ENCODE results near the gene DHRS3.

The DHRS3 gene

DNA sequence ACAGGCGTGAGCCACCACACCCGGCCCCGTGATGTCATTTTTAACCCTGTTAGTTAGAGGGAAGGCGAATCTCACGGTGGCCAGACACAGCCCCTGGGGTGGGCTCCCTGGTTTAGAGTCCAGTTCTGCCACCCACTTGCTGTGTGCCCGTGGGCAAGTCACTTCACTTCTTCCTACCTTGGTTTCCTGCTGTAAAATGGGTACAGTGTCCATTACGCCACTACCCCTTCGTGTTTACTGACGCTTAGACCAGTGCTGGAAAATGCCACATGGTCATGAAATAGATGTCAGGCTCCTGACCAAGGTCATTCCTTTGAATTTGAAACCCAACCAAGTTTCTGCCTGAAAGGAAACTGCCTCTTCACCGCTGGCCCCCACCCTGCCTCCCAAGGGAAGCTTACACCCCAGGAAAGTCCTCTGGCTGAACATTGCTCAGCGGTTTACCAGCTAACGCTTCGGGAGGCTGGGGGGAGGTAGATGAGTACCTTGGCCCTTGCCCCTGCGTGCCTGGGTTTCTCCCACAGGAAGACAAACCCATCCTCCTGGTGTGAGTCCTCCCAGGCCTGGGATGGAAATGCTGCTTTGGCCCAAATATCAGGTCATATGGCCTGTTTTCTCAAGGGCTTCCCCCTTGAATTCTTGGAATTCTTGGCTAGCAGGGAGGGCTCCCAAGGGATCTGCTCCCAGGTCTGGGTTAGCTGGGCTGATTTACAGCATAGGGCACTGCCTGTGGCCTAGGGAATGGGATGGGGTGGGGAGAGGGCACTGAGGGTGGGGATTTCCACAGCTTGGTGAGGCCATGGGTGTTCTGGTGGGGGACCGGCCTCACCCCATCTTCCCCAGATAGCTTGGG, 18.3 kb upstream of the DHRS3 start:
- DNase-seq: no peak

DNA sequence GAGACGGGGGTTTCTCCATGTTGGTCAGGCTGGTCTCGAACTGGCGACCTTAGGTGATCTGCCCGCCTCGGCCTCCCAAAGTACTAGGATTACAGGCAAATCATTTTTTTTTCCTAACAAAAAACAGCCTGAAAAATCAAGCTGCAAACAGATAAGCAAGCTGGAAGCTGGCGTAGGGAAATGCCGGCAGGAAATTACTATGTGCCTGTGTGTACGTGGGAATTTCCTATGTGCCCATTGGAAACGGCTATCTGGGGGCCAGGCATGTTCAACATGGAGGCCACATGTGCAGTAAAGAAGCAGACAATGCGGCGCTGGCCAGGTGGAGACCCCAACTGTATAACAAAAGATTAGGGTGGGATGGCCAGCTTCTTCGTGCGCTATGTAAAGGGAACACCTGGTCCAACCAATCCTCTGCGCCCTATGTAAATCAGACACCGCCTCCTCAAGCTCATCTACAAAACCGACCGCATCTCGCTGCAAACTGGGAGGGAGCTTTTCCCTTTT, 16.7 kb upstream of the DHRS3 start:
- no peak for DNase-seq

DNA sequence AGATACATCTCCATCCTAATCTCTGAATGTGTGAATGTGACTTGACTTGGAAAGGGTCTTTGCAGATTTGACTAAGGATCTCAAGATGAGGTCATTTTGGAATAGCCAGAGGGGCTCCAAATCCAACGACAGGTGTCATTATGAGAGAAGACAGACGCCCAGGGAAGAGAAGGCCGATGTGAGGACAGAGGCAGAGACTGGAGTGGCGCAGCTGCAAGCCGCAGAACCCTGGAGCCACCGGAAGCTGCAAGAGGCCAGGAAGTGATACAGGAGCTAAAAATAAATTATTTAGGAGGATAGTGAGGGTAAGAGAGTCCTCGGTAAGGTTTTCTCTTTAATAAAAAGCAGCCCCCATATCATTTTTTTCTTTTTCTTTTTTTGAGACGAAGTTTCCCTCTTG, 16.1 kb upstream of the DHRS3 start:
- no peak for DNase-seq

DNA sequence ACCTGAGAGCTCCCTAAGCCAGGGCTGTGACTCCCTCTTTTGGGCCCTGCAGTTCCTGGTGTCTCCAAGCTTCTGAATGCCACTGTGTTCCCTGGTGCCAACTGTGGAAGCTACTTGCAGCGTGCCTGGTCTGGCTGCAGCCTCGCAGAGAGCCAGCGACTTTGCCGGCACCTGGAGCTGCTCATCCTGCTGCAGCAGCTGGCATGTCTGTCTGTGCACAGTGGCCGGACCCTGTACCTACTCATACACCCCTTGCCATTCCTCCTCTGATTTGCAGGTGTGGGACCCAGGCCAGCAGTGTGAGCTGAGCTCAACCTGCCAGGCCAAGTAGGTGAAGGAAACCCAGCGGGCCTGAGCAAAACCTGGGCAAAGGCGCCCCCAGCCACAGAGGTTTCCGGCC, 13.6 kb upstream of the DHRS3 start:
- DNase-seq: no peak

DNA sequence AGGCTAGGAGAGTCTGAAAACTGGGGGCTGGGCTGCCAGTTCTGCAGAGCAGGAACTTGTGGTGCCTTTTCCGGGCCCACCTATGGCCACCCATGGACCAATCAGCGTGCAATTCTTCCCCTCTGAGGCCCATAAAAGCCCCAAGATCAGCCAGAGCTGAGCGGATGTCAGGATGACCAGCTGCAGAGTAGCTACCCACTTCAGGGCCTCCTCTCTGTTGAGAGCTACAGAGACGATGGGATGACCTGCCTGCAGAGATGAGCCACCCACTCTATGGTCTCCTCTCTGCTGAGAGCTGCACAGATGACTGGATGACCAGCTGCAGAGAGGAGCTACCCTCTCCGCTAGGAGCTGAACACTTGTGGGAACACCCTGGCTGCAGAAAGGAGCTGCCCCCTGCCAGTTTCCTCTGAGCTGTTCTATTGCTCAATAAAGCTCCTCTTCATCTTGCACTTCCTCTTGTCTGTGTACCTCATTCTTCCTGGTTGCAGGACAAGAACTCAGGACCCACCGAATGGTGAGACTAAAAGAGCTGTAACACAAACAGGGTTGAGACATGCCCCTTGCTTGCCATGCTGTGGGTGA, 13.0 kb upstream of the DHRS3 start:
- DNase-seq: no peak

DNA sequence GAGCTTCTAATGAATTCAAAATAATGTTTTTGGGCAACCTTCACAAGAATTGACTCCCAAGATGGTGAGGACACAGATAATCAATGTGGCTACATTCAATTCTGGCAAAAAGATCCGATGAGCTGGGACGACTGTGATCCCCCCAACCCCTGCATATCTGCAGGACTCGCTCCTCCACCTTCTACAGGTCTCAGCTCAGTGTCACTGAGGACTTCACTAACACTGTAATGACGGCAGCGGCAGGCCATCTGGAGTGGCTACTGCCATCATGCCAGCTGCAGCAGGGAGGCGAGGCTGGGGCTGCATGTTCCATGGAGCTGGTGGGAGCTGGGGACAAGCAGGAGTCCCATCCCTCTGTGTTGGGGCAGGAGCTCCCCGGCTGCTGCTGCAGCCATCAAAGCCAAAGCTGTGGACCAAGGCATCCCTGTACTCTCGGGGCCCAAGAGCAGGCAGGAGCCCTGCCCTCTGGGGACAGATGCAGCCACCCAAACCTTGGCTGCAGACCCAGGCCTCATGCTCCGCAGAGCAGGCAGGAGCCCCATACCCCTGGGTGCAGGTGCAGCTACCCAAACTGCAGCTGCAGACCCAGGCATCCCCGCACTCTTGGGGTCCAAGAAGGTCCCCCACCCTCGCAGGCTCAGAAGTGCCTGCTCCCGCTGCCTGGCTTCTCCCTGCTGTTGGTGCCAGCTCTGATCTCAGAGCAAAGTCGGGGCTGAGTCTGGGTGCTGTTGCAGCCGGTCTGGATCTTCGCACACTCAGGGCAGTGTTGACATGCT, 12.2 kb upstream of the DHRS3 start:
- DNase-seq: no peak

DNA sequence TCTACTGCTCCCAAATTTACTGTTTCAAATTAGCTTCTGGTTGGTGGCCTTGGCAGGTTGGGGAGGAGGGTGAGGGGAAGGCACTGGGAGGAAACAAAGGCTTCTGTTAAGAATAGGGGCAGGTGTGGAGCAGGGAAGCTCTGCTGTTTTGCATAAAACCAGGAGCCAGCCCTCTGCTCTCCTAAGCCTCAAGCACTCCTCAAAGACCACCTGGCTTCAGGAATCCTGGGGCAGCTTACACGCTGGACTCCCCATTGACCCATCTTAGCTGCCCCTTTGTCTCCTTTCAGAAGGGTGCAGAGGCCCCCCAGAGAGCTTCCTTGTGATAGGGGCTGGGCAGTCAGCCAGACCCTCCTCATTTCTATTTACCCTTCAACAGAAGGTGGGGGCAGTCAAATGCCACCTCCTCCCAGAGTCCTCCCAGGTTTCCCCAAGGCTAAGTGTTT, 11.5 kb upstream of the DHRS3 start:
- DNase-seq: no peak

DNA sequence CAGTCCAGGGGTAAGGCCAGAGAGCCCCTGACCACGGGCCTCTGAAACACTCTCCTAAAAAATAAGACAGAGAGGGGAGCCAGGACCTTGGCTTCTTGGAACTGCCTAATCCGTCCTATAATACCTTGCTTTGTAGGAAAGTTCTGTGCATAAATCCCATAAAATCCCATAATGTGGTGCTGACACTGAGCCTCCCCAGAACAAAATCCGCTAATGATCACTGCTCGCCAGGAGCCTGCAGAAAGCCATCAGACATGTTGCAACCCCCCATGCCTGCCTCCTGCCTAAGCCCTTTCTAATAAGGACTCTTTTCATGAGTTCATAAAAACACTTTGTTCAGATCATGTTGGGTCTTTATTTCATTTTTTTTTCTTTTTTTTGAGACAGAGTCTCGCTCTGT, 9.3 kb upstream of the DHRS3 start:
- no peak for DNase-seq

DNA sequence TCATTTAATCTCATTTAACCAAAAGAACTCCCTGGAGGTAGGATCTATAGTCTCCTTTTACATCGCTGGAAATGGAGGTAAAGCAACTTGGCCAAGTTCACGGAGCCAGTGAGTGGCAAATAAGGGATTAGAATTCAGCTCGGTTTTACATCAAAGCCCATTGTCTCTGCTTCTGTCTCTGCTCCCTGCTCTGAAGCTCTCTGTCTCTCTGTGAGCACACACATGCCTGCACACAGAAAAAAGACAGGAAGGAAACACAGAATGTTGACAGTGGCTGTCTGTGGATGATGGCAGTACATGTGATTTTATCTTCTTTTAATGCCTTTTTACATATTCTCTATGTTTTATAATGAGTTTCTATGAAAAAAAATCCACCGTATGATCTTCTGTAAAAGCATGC, 8.9 kb upstream of the DHRS3 start:
- no peak for DNase-seq

DNA sequence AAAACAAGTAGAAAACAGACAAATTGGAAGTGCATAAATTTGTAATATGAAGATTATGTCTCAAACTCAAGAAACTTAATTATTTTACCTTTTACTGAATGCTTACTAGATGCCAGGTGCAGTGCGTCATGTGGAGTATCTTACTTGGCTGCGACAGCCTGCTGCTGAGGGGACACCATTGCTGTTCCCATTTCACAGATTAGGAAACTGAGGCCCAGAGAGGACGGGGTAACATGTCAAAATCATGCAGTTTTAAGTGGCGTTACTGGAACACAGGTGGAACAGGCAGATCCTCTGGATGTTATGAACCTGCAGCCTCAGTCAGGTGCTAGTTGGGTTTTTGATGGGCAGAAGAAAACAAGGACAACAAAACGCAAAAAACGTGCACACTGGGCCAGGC, 7.3 kb upstream of the DHRS3 start:
- no peak for DNase-seq

DNA sequence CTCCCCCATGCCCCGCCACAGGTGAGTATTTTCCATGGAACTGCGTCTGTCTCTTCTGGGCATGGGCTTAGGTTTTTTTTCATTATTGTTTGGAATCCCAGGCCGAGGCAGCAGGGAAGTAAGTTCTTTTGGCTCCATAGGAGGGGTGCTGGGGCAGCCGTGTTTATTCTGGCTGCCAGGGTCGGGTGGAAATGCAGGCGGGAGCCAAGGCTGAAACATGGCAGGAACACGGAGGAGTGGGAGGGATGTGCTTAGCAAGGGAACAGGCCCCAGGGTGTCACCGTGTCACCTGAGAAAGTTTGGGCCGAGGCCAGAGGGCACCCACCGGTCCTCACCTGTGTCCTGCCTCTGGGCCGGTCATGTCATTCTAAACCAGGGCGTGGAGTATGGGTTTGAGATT, 4.5 kb upstream of the DHRS3 start:
- DNase-seq: no peak

DNA sequence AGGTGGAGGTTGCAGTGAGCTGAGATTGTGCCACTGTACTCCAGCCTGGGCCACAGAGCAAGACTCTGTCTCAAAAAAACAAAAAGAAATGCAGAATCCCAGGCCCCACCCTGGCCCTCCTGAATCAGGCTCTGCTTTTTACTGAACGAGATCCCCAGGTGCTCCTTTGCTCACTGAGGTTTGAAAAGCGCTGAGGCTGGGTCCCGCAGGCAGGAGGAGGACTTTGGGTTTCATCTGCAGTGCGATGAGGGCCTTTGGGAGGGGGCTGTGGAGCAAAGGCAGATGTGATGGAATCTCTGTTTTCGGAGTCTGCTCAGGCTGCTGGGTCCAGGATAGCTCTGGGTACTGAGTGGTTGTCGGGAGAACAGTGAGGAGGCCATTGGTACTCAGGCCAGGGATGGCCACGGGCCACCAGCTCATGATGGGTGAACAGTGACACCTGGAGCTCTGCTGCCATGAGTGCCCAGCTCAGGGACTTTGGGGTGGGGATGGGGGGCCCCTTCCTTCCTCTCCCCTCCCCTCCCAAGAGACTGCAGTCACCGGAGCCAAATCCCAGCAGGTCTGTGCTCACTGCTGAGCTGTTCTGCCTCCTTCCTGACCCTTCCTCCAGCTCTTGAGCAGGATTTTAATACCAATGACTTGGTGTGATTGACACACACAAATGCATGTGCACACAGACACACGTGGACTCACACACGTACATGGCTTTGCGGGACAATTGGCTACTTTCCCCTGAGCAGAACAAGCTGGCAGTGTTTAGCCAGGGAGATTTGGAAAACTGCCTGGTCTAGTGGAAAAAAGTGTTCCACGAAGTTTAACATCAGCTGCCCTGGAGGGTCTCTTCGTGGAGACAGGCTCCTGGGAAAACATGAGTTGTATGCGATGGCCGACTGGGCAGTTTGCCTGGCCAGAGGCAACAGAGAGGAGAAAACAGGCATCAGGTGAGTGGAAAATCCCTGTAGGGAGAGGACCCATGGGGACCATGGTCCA, 3.6 kb upstream of the DHRS3 start:
- DNase-seq: no peak

DNA sequence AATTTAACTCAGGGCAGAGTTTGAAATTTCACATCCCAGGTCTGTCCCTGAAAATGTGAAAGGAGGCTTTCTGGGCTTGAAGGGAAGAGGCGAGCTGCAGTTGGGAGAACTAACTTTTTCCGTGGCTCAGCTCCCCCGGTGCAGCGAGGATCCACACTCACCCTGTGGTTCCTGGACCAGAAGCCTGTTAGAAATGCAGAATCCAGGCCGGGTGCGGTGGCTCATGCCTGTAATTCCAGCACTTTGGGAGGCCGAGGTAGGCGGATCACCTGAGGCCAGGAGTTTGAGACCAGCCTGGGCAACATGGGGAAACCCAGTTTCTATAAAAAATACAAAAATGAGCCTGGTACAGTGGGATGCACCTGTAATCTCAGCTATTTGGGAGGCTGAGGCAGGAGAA, 2.9 kb upstream of the DHRS3 start:
- DNase-seq: no peak

DNA sequence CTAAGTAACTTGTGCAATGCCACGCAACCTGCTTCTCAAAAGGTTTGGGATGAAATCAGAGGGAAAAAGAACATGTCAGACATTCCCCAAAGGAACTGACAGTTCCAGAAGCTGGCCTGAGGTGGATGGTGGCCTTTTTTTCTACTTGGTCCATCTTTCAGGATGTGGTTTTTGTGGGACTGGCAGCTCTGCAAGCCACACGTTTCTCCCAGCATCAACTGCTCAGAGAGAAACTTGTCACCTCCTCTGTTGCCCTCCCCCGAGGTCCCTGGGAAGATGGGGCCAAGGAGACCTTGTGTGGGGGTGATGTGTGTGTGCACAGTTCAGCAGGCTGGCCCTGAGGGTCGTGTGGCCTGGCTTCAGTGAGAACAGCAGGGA, 2.5 kb upstream of the DHRS3 start:
- DNase-seq: peak; percentile 68

DNA sequence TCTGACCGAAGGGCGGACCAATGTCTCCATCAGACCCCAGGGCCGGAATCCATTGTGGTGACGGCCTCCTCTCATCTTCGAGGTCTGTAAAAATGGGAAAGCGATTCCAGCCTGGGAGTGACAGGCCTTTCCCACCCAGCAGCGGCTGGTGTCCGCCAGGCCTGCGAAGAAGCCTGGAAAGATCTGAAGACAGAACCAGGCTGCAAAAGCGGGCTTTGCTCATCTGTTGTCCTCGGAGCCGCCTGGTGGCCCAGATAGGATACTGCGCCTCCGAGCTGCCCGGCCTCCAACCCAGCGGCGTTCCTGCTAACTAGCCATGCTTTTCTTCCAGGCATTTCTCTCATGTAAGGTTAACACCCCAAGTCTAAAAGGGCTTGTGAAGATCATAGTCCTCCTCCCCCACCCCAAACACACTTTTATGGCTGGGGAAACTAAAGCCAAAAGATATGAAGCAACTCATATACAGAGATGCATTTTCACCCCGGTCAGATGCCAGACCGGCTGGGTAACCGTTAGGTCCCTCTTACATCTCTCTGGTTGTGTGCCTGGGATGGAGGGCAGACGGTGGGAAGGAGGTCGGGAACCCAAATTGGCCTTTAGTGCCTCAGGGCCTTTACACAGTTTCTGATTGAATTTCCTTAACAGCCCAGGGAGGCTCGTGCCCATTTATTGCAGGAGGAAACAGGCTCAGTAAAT, 1.9 kb upstream of the DHRS3 start:
- peak; percentile 84 for DNase-seq

DNA sequence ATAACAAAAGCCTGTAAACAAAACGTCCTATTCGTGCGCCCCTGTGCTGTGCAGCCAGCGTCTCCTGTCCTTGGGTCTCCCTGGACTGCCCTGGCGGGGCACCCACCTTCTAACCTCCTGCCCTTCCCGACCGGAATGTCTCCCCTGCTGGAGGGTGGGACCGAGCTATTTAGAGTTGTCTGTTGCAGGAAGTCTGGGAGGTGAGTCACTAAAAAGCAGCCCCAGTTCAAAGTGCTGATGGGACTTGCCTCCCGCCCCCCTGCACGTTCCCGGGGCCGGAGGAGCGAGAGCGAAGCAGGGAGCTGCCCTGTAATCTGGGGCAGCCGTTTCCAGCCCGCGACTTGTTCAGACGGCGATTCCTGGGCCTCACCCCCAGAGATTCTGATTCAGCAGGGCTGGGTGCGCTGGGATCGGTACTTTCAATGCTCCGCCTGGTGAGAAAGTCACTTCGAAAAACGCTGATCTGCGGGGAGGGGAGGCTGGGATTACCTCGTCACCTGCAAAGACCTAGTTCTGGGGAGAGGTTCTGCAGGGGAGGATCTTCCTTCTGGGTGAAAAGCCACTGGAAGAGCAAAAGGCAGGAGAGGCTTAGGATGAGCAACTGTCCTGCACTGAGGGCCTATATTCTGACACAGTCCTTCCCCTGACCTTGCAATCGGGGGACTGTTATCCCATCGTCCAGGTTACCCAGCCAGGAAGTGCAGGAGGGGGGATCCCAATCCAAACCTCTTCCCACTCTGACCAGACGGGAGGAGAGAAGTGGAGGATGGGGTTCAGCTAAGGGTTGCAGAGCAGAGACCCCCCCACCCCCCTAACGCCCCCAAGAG, 1.2 kb upstream of the DHRS3 start:
- DNase-seq: peak; percentile 59

DNA sequence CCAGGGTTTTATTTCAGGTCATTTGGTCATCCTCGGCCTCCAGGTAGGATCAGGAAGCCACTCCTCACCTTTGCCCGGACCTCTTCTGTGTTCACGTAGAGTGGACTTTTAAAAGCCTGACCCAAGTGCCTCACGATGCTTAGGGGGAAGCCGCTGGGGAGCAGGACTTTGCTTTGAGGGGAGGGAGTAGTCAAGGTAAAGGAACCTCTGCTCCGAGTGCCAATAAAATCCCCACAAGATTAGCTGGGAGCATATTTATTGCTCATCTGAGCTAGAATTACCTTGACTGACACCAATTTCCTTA, 603 bp upstream of the DHRS3 start:
- DNase-seq: no peak

DNA sequence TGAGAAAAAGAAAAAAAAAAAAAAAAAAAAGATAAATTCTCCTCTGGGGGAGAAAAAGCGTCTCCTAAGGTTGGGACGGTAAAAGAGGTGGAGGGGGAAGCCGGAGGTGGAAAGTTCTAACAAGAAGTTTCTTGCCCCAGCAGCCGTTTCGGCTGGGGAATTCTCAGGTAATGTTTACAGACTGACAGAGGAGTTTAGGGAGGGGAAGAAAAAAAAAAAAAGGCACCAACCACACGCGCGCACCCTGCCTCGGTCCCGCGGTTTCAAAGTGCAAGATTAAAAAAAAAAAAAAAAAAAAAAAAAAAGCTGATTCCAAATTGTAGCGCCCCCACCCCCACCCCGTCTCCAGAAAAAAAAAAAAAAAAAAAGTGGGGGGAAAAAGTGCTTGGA, 504 bp downstream of the DHRS3 start:
- no peak for DNase-seq

DNA sequence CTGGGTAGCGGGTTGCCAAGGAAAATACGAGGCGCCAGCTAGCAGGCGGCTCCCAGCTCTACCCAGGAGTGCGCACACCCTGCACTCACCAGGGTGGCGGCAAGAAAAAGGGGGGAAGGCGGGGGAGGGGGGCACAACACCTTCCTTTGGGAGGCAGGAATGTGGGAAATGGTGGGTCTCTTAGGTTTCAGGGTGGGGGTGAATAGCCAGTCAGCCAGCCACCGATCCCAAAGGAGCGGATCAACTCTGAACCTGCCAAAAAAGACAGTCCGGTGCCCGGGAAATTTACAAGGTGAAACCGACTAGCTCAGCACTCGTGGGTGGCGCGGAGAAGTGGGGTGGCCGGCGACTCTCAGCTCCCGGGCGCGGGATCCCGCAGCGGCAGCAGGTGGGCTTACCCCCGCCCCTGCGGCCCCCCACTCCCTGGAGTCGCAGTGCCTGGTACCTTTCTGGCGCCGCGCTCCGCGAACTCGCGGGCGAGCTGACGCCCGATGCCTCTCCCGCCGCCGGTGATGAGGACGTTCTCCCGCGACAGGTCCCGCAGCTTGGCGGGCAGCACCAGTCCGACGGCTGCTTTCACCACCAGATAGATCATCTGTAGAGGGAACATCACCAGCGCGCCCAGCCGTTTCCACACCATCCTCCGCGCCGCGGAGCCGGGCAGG, 1.2 kb downstream of the DHRS3 start:
- DNase-seq: no peak

DNA sequence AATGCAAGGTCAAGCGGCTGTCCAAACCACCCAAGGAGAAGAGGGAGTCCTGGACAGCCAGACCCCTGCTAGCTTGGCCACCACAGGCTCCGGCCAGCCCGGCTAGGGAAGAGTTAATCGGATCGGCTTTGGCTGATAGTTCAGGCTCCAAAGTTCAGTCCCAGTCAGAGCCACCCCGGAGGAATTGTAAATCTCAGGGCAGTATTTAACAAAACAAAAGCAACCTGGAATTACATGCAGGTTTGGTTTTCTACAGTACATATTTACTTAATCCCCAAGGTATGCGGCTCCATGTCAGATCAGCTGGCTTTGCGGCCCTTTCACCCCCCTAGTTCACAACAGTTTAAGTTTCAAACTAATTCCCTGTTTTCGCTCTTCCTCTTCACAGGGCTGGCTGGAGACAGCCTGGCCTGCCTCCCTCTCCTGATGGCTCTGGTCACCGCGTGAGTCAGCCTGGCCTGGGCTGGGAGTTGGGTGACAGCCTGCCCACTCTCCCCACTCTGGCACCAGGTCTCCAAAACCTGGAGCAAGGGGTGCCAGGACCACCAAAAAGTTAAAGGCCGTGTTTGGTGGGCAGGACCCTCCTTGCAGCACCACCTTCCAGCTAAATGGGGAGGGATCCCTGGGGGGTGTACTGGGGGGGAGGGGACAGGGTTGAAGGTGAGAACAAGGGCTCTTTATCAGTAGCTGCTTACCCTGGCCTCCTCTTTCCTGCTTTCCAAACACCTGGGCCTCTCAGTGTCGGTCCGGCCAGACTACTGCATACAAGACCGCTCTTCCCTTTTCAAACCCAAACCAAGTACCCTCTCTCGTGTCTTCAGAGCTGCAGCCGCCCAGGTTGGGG, 1.9 kb downstream of the DHRS3 start:
- no peak for DNase-seq

All from activated CD4-positive, alpha-beta T cell treated with anti-CD3 and anti-CD28 coated beads, Interleukin-2, amount 50 U/mL, for 16 hours (primary cell).